Trophoblast cell (in vitro differentiated cells and primary cell): ENCODE results near the gene ZSWIM6.

Experiments
- DNase-seq, 2 donors: peaks; one replicate each; pipeline ENCODE4 v3.0.0-alpha.2; 2016
- H2AFZ ChIP-seq: 2 replicates; pipeline ENCODE4 v1.6.1; 2013; ENCODE audit warnings: low read length, moderate library complexity, mild to moderate bottlenecking; ENCODE audit not compliant: insufficient read depth, poor library complexity
- H2AK5ac ChIP-seq: 2 replicates; pipeline ENCODE4 v1.6.1; 2013; ENCODE audit warnings: mild to moderate bottlenecking, low read length
- H2BK120ac ChIP-seq: 2 replicates; pipeline ENCODE4 v1.6.1; 2013; ENCODE audit warnings: low read length, mild to moderate bottlenecking, moderate library complexity; ENCODE audit not compliant: insufficient read depth, poor library complexity
- H2BK12ac ChIP-seq: 2 replicates; pipeline ENCODE4 v1.6.1; 2013; ENCODE audit warnings: mild to moderate bottlenecking, low read length, moderate library complexity
- H2BK5ac ChIP-seq: 2 replicates; pipeline ENCODE4 v1.6.1; 2013; ENCODE audit warnings: low read length, low read depth, moderate library complexity, mild to moderate bottlenecking; ENCODE audit not compliant: poor library complexity
- H3K14ac ChIP-seq: 2 replicates; pipeline ENCODE4 v1.6.1; 2013; ENCODE audit warnings: mild to moderate bottlenecking, low read length
- H3K18ac ChIP-seq: 2 replicates; pipeline ENCODE4 v1.6.1; 2013; ENCODE audit warnings: mild to moderate bottlenecking, low read length
- H3K23ac ChIP-seq: 2 replicates; pipeline ENCODE4 v1.6.1; 2013; ENCODE audit warnings: low read length
- H3K27ac ChIP-seq: 2 replicates; pipeline ENCODE4 v1.5.1; 2013; ENCODE audit warnings: low read depth, mild to moderate bottlenecking, inconsistent platforms, low read length, moderate library complexity
- H3K27me3 ChIP-seq: 2 replicates; pipeline ENCODE4 v1.6.1; 2013; ENCODE audit warnings: inconsistent platforms, mild to moderate bottlenecking, low read length, moderate library complexity; ENCODE audit not compliant: insufficient read depth
- H3K36me3 ChIP-seq, 2 experiments: 1 replicate in 1 of 2; 2 replicates in 1 of 2; pipeline ENCODE4 v1.6.1; 2013; ENCODE audit warnings: low read length in 2 of 2, mild to moderate bottlenecking in 2 of 2, moderate library complexity in 1 of 2; ENCODE audit not compliant: insufficient read depth in 2 of 2, control insufficient read depth in 1 of 2
- H3K4ac ChIP-seq: 2 replicates; pipeline ENCODE4 v1.6.1; 2013; ENCODE audit warnings: low read depth, mild to moderate bottlenecking, low read length, moderate library complexity
- H3K4me1 ChIP-seq, 2 experiments: 1 replicate in 1 of 2; 2 replicates in 1 of 2; pipeline ENCODE4 v1.6.1; 2013; ENCODE audit warnings: low read length in 2 of 2, mild to moderate bottlenecking in 2 of 2, moderate library complexity in 1 of 2; ENCODE audit not compliant: insufficient read depth in 2 of 2, control insufficient read depth in 1 of 2
- H3K4me2 ChIP-seq: 2 replicates; pipeline ENCODE4 v1.6.1; 2013; ENCODE audit warnings: inconsistent platforms, mild to moderate bottlenecking, low read length, moderate library complexity
- H3K4me3 ChIP-seq: 2 replicates; pipeline ENCODE4 v1.5.1; 2013; ENCODE audit warnings: mild to moderate bottlenecking, low read depth, low read length, inconsistent platforms
- H3K79me1 ChIP-seq: one replicate; pipeline ENCODE4 v1.6.1; 2013; ENCODE audit warnings: low read length
- H3K79me2 ChIP-seq: 2 replicates; pipeline ENCODE4 v1.6.1; 2013; ENCODE audit warnings: low read length, mild to moderate bottlenecking; ENCODE audit not compliant: control insufficient read depth, insufficient read depth, poor library complexity
- H3K9ac ChIP-seq: 2 replicates; pipeline ENCODE4 v1.6.1; 2013; ENCODE audit warnings: mild to moderate bottlenecking, low read length
- H3K9me3 ChIP-seq: 2 replicates; pipeline ENCODE4 v1.6.1; 2013; ENCODE audit warnings: low read depth, mild to moderate bottlenecking, control low read depth, inconsistent platforms, low read length; ENCODE audit not compliant: insufficient read depth
- H4K12ac ChIP-seq: 2 replicates; pipeline ENCODE4 v1.6.1; 2013; ENCODE audit warnings: low read depth, mild to moderate bottlenecking, low read length, moderate library complexity
- H4K8ac ChIP-seq: 2 replicates; pipeline ENCODE4 v1.6.1; 2013; ENCODE audit warnings: low read depth, mild to moderate bottlenecking, low read length, moderate library complexity
- H4K91ac ChIP-seq: one replicate; pipeline ENCODE4 v1.6.1; 2013; ENCODE audit warnings: low read depth, mild to moderate bottlenecking, low read length, moderate library complexity
- WGBS: extraction: QIAGEN DNeasy Blood & Tissue Kit; methylation state at CpG from one replicate; pipeline ENCODE4 v1.1.7; 2013; ENCODE audit warnings: missing lambda C conversion rate; ENCODE audit not compliant: insufficient read length, insufficient coverage; ENCODE audit errors: extremely low coverage; 5-methylcytosine and 5-hydroxymethylcytosine counted together

Gene ZSWIM6

DNA sequence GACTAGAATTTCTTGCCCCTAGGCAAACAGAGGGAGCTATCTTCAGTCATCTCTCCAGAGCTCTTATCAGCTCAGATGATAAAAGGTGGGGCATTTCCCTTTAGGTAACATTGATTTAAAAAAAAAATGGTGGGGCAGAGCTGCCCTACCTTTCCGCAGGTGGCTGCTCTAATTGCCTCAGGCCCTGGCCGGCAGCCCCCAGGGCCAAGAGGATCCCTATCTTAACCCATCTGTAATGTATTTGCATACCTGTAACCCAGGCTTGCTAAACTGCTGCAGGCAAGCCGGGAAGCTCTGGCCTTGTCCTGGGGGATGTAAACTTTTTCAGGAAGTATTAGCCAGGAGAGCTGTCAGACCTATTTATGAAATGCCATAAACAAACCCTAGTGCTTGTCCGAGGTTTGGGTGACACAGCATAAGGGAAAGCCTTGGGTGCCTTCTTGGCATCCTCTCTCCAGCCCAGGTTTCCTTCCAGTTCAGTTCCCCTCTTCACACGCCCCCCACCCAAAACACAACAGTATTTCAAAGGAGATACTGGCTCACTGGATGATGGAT, 20.9 kb upstream of the ZSWIM6 start:
- no peak overlapping the region for H2AK5ac ChIP-seq
- no peak overlapping the region for H2AFZ ChIP-seq
- H3K4me3 ChIP-seq = no peak overlapping the region
- no peak overlapping the region for H3K27ac ChIP-seq
- H3K18ac ChIP-seq = no peak overlapping the region
- H3K14ac ChIP-seq = no peak overlapping the region
- peak overlapping the region; percentile 6 for H2BK12ac ChIP-seq
- H3K36me3 ChIP-seq = no peaks in the 10 kb centered on the region
- H3K4ac ChIP-seq = no peak overlapping the region
- H3K4me2 ChIP-seq = no peak overlapping the region
- H3K4me1 ChIP-seq = peaks cover 9 to 17% of the 10 kb centered on the region in 2 experiments
- WGBS = no CpG with 5 or more reads among the region's 5 CpGs
- no peak overlapping the region for H4K12ac ChIP-seq
- H3K23ac ChIP-seq = no peak overlapping the region
- no peaks in the 10 kb centered on the region for H3K9me3 ChIP-seq
- no peak overlapping the region for H4K8ac ChIP-seq
- no peaks in the 10 kb centered on the region for H3K27me3 ChIP-seq
- H3K9ac ChIP-seq = no peak overlapping the region
- no peaks in the 10 kb centered on the region for H3K79me1 ChIP-seq
- H4K91ac ChIP-seq = no peak overlapping the region
- H3K79me2 ChIP-seq = no peaks in the 10 kb centered on the region
- no peak overlapping the region for H2BK120ac ChIP-seq
- no peak overlapping the region for H2BK5ac ChIP-seq
- DNase-seq = peak; percentile 96 to 98

- no CpG with 5 or more reads among the region's 8 CpGs for WGBS
Observed at GRCh38 chr5:61311836-61312808, 19.9 kb upstream of the ZSWIM6 start.

DNA sequence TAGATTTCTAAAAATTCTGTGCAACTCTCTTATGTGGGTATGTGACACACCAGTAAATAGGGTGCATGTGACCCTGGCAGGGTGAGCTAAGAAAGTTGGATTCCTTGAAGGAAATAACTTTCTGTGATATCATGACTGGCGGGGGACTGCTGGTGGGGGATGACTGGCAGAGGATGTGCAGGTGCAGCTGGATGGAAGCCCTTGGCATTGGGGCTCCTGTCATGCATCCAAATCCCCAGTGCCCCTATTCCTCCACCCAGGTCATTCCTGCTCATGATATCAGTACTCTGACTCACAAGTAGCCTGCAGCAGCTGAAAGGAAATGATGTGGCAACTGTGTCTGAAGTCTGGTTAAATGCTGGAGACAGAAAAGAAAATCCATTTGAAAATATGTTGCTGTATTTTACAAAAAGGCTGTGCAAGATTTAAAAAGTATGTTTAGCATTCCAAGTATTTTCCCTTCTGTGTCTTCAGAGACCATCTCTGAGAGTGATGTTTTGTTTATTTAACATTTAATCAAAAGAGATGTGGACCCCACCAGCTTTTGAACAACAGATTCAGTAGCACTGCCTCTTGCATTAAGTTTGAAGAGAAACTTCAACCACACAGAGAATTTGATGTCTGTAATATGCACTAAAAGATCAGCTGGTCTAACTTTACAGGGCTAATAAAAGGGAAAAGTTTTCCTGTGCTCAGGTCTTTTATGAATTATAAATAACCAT, 17.9 kb upstream of the ZSWIM6 start:
- Histone ChIP-seq H3K79me1 (no peaks in the 10 kb centered on the region), H2AK5ac (no peak overlapping the region), H2BK5ac (no peak overlapping the region), H3K4me3 (no peak overlapping the region), H3K27ac (no peak overlapping the region), H4K91ac (no peak overlapping the region), H3K79me2 (no peaks in the 10 kb centered on the region), H4K8ac (no peak overlapping the region), H3K4ac (no peak overlapping the region), H2BK12ac (no peak overlapping the region), H3K9ac (no peak overlapping the region), H3K14ac (no peak overlapping the region), H2BK120ac (no peak overlapping the region), H3K23ac (no peak overlapping the region), H3K9me3 (no peaks in the 10 kb centered on the region), H3K36me3 (no peaks in the 10 kb centered on the region), H3K4me1 (peaks cover 6 to 13% of the 10 kb centered on the region in 2 experiments), H2AFZ (no peak overlapping the region), H3K27me3 (no peaks in the 10 kb centered on the region), H3K18ac (no peak overlapping the region), H3K4me2 (no peak overlapping the region), H4K12ac (no peak overlapping the region)
- DNase-seq = peak; percentile 94 to 95
- no CpG with 5 or more reads among the region's 1 CpG for WGBS

More at GRCh38 chr5:61311836-61312808, 19.9 kb upstream of the ZSWIM6 start:
- H3K4ac ChIP-seq = no peak overlapping the region
- no peaks in the 10 kb centered on the region for H3K36me3 ChIP-seq
- H2BK12ac ChIP-seq = no peak overlapping the region
- no peaks in the 10 kb centered on the region for H3K27me3 ChIP-seq
- no peak overlapping the region for H2BK120ac ChIP-seq
- no peak overlapping the region for H2AK5ac ChIP-seq
- no peak overlapping the region for H4K8ac ChIP-seq
- no peak overlapping the region for H3K14ac ChIP-seq
- H4K12ac ChIP-seq = no peak overlapping the region
- no peak overlapping the region for H3K27ac ChIP-seq
- no peaks in the 10 kb centered on the region for H3K79me1 ChIP-seq
- H3K79me2 ChIP-seq = no peaks in the 10 kb centered on the region
- H3K18ac ChIP-seq = no peak overlapping the region
- H4K91ac ChIP-seq = no peak overlapping the region
- peaks cover 6 to 15% of the 10 kb centered on the region in 2 experiments for H3K4me1 ChIP-seq
- no peak overlapping the region for H2BK5ac ChIP-seq
- no peak overlapping the region for H3K4me3 ChIP-seq
- no peak overlapping the region for H3K23ac ChIP-seq
- no peak overlapping the region for H3K9ac ChIP-seq
- H3K4me2 ChIP-seq = no peak overlapping the region
- H3K9me3 ChIP-seq = no peaks in the 10 kb centered on the region
- no peak overlapping the region for H2AFZ ChIP-seq
- DNase-seq = no peak

DNA sequence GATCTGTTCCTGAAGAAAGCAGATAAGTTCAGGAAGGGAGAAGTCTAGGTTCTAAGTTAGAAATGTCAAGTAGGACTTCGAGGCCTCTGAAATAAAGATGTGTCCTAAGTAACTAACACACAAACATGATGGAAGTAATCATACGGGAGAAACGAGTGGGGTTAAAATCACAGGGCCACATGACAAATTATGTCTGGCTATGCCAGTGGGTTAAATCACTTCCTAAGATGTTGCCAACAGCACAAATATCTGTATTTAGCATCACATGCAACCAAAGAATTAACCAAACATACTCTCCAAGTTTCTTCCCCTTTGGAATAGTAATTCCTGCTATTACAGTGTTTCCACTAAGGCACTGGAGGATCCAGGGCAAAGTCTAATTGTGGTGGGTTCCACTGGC, 13.7 kb upstream of the ZSWIM6 start:
- no peak for DNase-seq
- no peak overlapping the region for H2BK120ac ChIP-seq
- no peaks in the 10 kb centered on the region for H3K36me3 ChIP-seq
- H3K18ac ChIP-seq = no peak overlapping the region
- H4K91ac ChIP-seq = no peak overlapping the region
- H3K79me2 ChIP-seq = peaks cover 2% of the 10 kb centered on the region
- no peak overlapping the region for H3K4ac ChIP-seq
- no peaks in the 10 kb centered on the region for H3K9me3 ChIP-seq
- H4K12ac ChIP-seq = no peak overlapping the region
- H2BK5ac ChIP-seq = no peak overlapping the region
- H3K4me2 ChIP-seq = no peak overlapping the region
- H3K27ac ChIP-seq = no peak overlapping the region
- no peak overlapping the region for H3K23ac ChIP-seq
- peaks cover 5 to 7% of the 10 kb centered on the region in 2 experiments for H3K4me1 ChIP-seq
- H3K79me1 ChIP-seq = no peaks in the 10 kb centered on the region
- H3K9ac ChIP-seq = no peak overlapping the region
- no peak overlapping the region for H2BK12ac ChIP-seq
- no peak overlapping the region for H3K4me3 ChIP-seq
- no peaks in the 10 kb centered on the region for H3K27me3 ChIP-seq
- H3K14ac ChIP-seq = no peak overlapping the region
- no peak overlapping the region for H2AK5ac ChIP-seq
- H4K8ac ChIP-seq = no peak overlapping the region
- no CpG with 5 or more reads among the region's 3 CpGs for WGBS
- no peak overlapping the region for H2AFZ ChIP-seq
